GM18520 (cell line): ENCODE results near the gene SLC35E1.

Experiments
- ATAC-seq: cut with Tn5 transposase; IDR thresholded peaks from one replicate; pipeline ENCODE4 v1.9.1; 2021; ENCODE audit not compliant: unreplicated experiment

SLC35E1 gene

DNA sequence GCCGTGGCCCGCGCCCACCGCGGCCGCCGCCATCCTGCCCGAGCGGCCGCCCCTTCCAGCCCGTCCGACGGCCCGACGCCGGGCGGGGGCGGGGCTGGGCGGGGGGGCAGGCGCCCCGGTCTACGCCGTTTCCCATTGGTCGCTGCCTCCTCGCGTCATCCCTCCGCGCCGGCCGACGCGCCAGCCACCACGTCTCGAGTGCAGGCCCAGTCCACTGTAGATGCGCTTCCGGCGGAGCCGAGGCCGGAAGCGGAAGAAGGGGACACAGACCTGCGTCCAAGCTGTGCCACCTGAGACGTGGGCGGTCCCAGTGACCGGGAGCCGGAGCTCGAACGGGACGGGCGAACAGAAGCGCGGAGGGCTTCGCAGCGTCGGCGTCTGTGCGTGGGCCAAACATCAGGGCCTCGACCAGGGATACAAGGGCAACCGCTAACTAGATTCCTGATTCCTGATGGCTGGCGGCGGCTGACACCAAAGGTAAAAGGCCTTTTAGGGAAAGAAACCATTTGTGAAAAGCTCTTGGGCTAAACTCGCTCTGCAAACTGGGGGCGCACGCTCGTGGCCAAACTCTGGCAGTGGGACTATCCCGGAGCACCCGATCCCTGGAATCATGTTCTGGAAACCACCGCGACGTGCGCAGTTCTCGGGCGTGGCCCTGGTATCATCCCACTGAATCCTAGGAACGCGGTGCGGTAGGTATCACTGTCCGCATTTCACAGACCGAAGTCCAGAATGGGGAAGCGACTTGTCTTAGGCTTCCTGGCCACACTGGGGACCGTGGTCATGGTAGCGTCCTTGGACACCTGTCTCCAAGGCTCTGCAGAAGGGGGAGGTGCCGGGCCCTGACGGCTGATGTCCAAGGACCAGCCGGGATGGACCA lies at the start of gene SLC35E1:
TSS of gene SLC35E1 (minus strand) at position 84 of the 880 bp plus-strand sequence. CDS start at position 33, 51 bp downstream.
- peak; percentile 90 for ATAC-seq

- no peak for ATAC-seq
These were observed 49.1 kb upstream of the SLC35E1 start for GRCh38 chr19:16621165-16621800.

- ATAC-seq = no peak
These were observed 48.4 kb upstream of the SLC35E1 start for GRCh38 chr19:16620584-16620983.

- no peak for ATAC-seq
These were observed 47.8 kb upstream of the SLC35E1 start for GRCh38 chr19:16620018-16620417.

- ATAC-seq = no peak
These were observed 47.2 kb upstream of the SLC35E1 start for GRCh38 chr19:16619457-16619856.

GRCh38 chr19:16618248-16618647 lies 46.0 kb upstream of the SLC35E1 start:
- no peak for ATAC-seq

GRCh38 chr19:16615808-16616207 lies 43.6 kb upstream of the SLC35E1 start:
- no peak for ATAC-seq

DNA sequence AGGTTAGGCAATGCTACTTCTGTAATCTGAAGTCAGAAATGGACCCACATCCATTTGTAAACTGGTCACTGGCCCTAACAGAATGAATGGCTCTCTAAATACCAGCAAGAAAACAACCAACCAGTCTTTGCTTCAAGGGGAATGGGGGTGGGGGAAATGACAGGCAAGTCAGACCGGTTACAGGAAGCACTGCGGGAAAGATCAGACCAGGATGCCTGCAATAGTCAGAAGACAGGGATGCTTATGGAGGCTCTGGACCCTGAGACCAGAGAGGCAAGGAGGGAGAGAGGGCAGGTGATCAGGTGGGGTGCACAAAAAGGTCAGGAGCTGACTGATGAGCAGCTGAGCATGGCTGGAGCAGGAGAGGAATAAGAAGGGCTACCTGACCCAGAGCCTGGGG lies 42.7 kb upstream of the SLC35E1 start:
- ATAC-seq = no peak

- no peak for ATAC-seq
These were observed 41.6 kb upstream of the SLC35E1 start for GRCh38 chr19:16613841-16614240.

DNA sequence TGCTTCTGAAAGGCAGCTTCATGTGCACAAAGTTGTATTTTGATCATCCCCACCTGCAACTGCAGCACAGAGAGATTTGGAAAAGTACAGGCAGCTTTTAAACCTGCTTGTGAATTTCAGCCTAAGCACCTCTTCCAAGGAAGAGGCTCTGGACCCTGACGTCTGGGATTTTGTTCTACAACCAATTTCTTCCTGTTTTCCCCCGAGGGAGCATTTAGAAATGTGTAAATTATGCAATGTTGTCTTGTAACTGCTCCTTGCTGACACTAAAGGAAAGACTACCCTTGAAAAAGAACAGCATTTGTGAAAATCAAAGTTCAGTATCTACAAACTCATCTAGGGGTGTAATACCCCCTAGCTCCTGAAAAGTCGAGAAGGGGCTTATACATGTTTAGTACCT lies 40.4 kb upstream of the SLC35E1 start:
- no peak for ATAC-seq

DNA sequence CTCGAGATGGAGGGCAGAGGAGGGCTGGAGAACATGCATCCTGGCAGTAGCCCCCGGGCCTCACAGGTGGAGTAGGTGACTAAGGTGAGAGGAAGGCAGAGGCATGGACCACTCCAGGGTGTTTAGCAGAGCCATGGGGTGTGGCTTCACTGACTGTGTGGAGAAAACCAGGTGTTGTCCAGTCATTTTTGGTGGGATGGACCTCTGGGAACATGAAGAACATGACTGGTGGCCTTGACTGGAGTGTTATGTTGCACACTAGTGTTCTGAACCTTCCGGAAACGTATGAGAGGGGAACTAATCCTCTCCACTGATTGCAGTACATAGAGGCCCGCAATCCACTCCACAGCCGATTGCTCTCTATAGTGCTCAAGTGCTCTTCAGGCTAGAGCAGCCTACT lies 38.9 kb upstream of the SLC35E1 start:
- no peak for ATAC-seq

DNA sequence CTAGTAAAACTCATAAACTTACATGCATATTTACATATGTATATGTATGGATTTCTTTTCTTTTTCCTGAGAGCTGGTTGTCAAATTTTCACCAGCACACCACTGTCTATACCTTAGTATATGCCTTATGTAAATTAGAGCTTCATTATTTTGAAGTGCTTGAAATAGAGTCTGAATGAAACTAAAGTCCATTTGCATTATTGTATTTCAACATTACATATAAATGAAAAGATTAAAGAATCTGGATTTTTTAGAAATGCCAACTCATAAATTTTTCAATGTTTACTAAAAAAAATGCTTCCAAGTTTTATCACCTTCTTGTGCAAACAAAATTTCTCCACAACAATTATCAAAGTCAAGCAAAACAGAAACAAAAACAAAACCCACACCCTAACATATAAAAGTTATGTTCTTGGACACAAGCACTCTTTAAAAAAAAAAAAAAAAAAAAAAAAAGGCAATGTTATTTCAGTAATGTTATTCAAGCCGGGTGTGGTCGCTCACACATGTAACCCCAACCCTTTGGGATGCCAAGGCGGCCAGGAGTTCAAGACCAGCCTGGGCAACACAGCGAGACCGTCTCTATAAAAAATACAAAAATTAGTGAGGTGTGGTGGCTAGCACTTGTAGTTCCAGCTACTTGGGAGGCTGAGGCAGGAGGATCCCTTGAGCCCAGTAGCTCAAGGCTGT lies 37.4 kb upstream of the SLC35E1 start:
- no peak for ATAC-seq

DNA sequence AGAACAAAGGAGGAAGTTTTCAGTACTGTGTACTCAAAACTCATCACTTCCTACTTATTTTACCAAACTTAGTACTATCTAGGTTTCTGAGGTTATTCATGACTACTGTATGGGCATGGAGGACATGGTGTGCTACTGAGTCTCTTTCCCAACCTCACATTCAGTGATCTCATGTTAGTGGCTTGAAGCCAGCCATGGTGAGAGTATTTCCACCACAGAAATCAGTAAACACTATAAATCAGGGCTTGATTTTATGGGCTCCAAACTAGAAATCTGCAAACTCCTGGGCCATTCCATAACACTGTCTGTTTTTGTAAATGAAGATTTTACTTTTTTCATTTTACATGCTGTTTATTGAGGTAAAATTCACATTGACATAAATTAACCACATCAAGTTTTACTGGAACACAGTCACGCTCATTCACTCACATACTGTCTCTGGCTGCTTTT lies 36.1 kb upstream of the SLC35E1 start:
- ATAC-seq = no peak

DNA sequence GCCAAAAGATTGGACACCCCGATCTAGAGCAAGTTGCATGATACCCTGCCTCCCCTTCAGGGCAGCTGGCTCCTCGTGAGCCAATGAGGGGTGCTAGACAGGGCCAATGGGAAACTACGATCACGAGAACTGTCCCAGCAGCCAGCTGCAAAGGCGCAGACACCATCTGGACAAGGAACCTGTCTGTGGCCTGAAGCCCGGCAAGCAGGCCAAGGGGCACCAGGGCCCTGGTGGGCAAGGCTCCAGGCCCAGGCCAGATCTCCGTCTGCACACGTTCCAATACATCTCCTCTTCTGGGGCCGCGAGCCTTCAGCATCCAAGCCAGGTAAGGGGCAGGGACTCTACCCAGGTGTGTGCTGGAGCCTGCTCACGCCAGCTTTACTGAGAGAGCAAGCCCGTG lies 35.6 kb upstream of the SLC35E1 start:
- ATAC-seq = no peak

GRCh38 chr19:16605553-16605994 lies 33.4 kb upstream of the SLC35E1 start:
- ATAC-seq = no peak

GRCh38 chr19:16605115-16605514 lies 32.9 kb upstream of the SLC35E1 start:
- no peak for ATAC-seq

- no peak for ATAC-seq
These were observed 32.4 kb upstream of the SLC35E1 start for GRCh38 chr19:16604615-16605014.

DNA sequence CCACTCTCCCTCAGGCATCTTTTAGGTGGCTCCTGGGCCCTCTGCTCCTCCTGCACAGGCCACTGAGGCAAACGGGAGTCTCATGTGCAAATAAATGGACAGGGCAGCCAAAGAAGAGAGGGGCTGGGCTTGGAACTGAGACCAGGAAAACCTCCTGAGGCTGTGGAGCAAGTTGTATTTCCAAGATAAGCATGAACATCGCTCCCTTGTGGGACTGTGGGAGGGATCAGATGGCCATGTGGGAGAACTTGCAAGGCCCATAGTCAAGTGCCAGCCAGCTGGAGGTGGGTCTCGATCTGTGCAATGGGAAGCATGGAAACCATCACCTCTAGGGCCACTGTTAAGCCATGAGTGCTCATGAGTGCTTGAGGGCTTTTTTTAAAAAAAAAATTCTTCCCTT lies 30.9 kb upstream of the SLC35E1 start:
- no peak for ATAC-seq

- ATAC-seq = no peak
These were observed 29.3 kb upstream of the SLC35E1 start for GRCh38 chr19:16601378-16602052.

DNA sequence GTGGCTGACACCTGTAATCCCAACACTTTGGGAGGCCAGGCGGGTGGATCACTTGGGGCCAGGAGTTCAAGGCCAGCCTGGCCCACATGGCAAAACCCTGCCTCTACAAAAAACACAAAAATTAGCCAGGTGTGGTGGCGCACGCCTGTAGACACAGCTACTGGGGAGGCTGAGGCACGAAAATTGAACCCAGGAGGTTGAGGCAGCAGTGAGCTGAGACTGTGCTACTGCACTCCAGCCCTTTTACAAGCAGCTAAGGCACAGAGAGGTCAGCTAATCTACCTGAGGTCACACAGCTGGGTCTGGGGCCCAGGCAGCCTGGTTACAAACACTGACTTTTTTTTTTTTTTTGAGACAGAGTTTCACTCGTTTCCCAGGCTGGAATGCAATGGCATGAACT lies 28.6 kb upstream of the SLC35E1 start:
- ATAC-seq = no peak
